ENCODE measurements around the gene KIF7. TPM values are rescaled to one million over a fixed set of nuclear protein-coding genes. Genes with fewer than 3 reads are reported as not detected.

The KIF7 gene
- polyA plus RNA-seq, 1 of the 3 experiments (the other 2 are of a cell fraction), result 12.0 TPM

DNA sequence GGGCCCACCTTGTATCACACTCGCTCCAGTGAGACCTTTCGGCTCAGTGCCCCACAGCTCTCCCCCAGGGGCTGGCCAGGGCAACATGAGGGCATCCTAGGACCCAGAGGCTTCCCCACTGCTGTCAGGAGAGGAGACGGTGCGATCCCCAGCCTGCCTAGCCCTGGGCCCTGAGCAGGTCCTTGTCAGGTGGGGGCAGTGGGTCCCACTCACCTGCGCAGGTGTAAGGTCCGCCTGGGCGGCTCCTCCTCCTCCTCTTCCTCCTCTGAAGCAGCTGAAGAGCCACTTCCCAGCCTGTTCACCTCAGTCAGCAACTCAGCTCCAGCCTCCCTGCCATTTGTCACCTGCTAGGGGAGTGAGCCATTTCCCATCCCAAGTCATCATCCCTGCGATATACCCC, 9.6 kb downstream of the KIF7 start:
- H3K36me3 ChIP-seq (replicated peaks in 1 of 2; ENCODE audit: control insufficient read depth in 1 of 2, insufficient read depth in 2 of 2, low read length in 1 of 2), result peaks cover 10 to 17% of the 10 kb centered on the region in 2 experiments
- ChIA-PET CTCF (interaction anchor here (1.1 to 4.4 kb wide), 13 partner anchors 13 to 473 kb away, joined by 3 to 36 read pairs (median 6); partner anchors contain the start of gene PLIN1), POLR2A (interaction anchor here (1.3 kb wide), 1 partner anchor 17 kb away, joined by 3 read pairs; no protein-coding TSS in a partner anchor)
- H3F3A ChIP-seq (replicated peaks; ENCODE audit: insufficient read depth), result no peaks in the 10 kb centered on the region
- H3K27me3 ChIP-seq (ENCODE audit: insufficient read depth), result no peaks in the 10 kb centered on the region
- H3K9ac ChIP-seq, result no peak overlapping the region
- H4K20me1 ChIP-seq (ENCODE audit: insufficient read depth), result no peaks in the 10 kb centered on the region
- no peak overlapping the region for H3K27ac ChIP-seq (ENCODE audit: low read depth in 2 of 2, low read length in 1 of 2)
- H3K4me1 ChIP-seq (ENCODE audit: control insufficient read depth in 1 of 2, insufficient read depth in 2 of 2, low read depth in 1 of 2, low read length in 1 of 2), result peaks cover 0 to 2% of the 10 kb centered on the region in 2 experiments; a peak in 1 of 4 replicates
- no peak for DNase-seq
- no peak overlapping the region for H3K4me2 ChIP-seq
- no peak overlapping the region for H2AFZ ChIP-seq (ENCODE audit: low read depth)
- no peaks in the 10 kb centered on the region for H3K9me3 ChIP-seq
- TF ChIP-seq CHD2 (IDR thresholded peaks at IDR 0.05; ENCODE audit: low read length, partially characterized antibody) (no peak), NFIC (IDR thresholded peaks at IDR 0.05; ENCODE audit: borderline replicate concordance) (no peak), FOXJ3 (CRISPR knock-in tag; IDR thresholded peaks at IDR 0.05) (no peak), FOXM1 (IDR thresholded peaks at IDR 0.05; ENCODE audit: low read depth) (no peak), SMC3 (IDR thresholded peaks at IDR 0.05; ENCODE audit: low read depth, low read length) (no peak), RAD21 (IDR thresholded peaks at IDR 0.05; ENCODE audit: low read length) (no peak), RFX5 (IDR thresholded peaks at IDR 0.05; ENCODE audit: low read length) (no peak), RCOR1 (IDR thresholded peaks at IDR 0.05; ENCODE audit: low read length) (no peak), FOSL2 (IDR thresholded peaks at IDR 0.05; ENCODE audit: borderline replicate concordance, low read depth) (no peak), EP300 (IDR thresholded peaks at IDR 0.05; ENCODE audit: borderline replicate concordance in 1 of 2, low read depth in 1 of 2, low read length in 1 of 2) (no peak), JUND (IDR thresholded peaks at IDR 0.05) (no peak)
- TF ChIP-seq, protein P1, sequence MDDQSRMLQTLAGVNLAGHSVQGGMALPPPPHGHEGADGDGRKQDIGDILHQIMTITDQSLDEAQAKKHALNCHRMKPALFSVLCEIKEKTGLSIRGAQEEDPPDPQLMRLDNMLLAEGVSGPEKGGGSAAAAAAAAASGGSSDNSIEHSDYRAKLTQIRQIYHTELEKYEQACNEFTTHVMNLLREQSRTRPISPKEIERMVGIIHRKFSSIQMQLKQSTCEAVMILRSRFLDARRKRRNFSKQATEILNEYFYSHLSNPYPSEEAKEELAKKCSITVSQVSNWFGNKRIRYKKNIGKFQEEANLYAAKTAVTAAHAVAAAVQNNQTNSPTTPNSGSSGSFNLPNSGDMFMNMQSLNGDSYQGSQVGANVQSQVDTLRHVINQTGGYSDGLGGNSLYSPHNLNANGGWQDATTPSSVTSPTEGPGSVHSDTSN (IDR thresholded peaks at IDR 0.05), result no peak
- TF ChIP-seq, protein P2, sequence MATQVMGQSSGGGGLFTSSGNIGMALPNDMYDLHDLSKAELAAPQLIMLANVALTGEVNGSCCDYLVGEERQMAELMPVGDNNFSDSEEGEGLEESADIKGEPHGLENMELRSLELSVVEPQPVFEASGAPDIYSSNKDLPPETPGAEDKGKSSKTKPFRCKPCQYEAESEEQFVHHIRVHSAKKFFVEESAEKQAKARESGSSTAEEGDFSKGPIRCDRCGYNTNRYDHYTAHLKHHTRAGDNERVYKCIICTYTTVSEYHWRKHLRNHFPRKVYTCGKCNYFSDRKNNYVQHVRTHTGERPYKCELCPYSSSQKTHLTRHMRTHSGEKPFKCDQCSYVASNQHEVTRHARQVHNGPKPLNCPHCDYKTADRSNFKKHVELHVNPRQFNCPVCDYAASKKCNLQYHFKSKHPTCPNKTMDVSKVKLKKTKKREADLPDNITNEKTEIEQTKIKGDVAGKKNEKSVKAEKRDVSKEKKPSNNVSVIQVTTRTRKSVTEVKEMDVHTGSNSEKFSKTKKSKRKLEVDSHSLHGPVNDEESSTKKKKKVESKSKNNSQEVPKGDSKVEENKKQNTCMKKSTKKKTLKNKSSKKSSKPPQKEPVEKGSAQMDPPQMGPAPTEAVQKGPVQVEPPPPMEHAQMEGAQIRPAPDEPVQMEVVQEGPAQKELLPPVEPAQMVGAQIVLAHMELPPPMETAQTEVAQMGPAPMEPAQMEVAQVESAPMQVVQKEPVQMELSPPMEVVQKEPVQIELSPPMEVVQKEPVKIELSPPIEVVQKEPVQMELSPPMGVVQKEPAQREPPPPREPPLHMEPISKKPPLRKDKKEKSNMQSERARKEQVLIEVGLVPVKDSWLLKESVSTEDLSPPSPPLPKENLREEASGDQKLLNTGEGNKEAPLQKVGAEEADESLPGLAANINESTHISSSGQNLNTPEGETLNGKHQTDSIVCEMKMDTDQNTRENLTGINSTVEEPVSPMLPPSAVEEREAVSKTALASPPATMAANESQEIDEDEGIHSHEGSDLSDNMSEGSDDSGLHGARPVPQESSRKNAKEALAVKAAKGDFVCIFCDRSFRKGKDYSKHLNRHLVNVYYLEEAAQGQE (IDR thresholded peaks at IDR 0.05; ENCODE audit: low read depth, low read length), result no peak
- H3K9me2 ChIP-seq, result no peaks in the 10 kb centered on the region
- no peak overlapping the region for H3K4me3 ChIP-seq (ENCODE audit: low read depth in 2 of 2, low read length in 1 of 2)
- 96% methylated on average over 6 of the region's 8 CpGs for WGBS (ENCODE audit: low lambda C conversion rate)
- H3K79me2 ChIP-seq (ENCODE audit: insufficient read depth), result peaks cover 8% of the 10 kb centered on the region; the same call in 1 of the 2 replicates

DNA sequence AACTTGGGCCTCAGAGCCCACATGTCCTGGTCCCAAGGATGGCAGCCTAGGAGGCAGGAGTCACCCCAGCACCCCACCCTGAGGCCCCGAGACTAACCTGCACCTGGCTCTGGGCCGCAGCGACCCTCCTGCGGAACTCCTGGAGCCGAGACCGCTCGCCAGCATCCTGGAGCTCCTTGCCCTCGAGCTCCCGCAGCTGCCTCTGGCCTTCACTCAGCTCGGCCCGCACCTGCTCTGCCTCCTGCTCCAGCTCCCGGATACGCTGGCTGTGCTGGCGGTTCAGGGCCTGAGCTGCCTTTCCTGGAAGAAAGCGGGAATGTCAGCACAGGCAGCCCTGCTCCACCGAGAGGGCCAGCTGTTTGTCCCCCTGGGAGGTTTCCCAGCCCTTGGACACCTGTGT, 13.2 kb downstream of the KIF7 start:
- CTCF ChIA-PET, result interaction anchor here (1.7 kb wide), 1 partner anchor 30 kb away, joined by 5 read pairs; no protein-coding TSS in a partner anchor
- no peak overlapping the region for H2AFZ ChIP-seq (ENCODE audit: low read depth)
- no peak overlapping the region for H3K4me2 ChIP-seq
- H3K79me2 ChIP-seq (ENCODE audit: insufficient read depth), result no peaks in the 10 kb centered on the region
- H3K9me2 ChIP-seq, result no peaks in the 10 kb centered on the region
- H4K20me1 ChIP-seq (ENCODE audit: insufficient read depth), result no peaks in the 10 kb centered on the region
- DNase-seq, result no peak
- no peaks in the 10 kb centered on the region for H3K27me3 ChIP-seq (ENCODE audit: insufficient read depth)
- POLR2A ChIA-PET, result interaction anchor here (1.1 kb wide), 1 partner anchor 9 kb away, joined by 5 read pairs; no protein-coding TSS in a partner anchor
- H3K36me3 ChIP-seq (replicated peaks in 1 of 2; ENCODE audit: control insufficient read depth in 1 of 2, insufficient read depth in 2 of 2, low read length in 1 of 2), result peaks cover 10 to 12% of the 10 kb centered on the region in 2 experiments
- H3K27ac ChIP-seq (ENCODE audit: low read depth in 2 of 2, low read length in 1 of 2), result no peak overlapping the region
- TF ChIP-seq SMC3 (IDR thresholded peaks at IDR 0.05; ENCODE audit: low read depth, low read length) (no peak), JUND (IDR thresholded peaks at IDR 0.05) (no peak)
- TF ChIP-seq, protein P3, sequence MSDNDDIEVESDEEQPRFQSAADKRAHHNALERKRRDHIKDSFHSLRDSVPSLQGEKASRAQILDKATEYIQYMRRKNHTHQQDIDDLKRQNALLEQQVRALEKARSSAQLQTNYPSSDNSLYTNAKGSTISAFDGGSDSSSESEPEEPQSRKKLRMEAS (IDR thresholded peaks at IDR 0.05; ENCODE audit: low read depth), result no peak
- WGBS (ENCODE audit: low lambda C conversion rate), result 97% methylated on average over 14 of the region's 16 CpGs
- no peaks in the 10 kb centered on the region for H3K4me1 ChIP-seq (ENCODE audit: control insufficient read depth in 1 of 2, insufficient read depth in 2 of 2, low read depth in 1 of 2, low read length in 1 of 2)
- no peak overlapping the region for H3K4me3 ChIP-seq (ENCODE audit: low read depth in 2 of 2, low read length in 1 of 2)
- H3K9ac ChIP-seq, result no peak overlapping the region
- H3K9me3 ChIP-seq, result no peaks in the 10 kb centered on the region
- H3F3A ChIP-seq (replicated peaks; ENCODE audit: insufficient read depth), result no peaks in the 10 kb centered on the region

Measured in SK-N-SH (cell line).